T-helper 1 cell (primary cell): ENCODE data around the gene CSN2.
"Not testable (repeated sequence)": the region's sequence is repeated elsewhere in the genome, so short reads cannot be mapped to it uniquely, and the experiment has no call there.

Source experiments
- DNase-seq, 5 donors: peaks; one replicate each; pipeline ENCODE4 v3.0.0-alpha.2; 2012 to 2020
- total RNA-seq, 4 donors: gene quantifications; one replicate each; lab custom pipeline; 2026; lab: John Stamatoyannopoulos, UW

Gene CSN2
- 0 reads per million in 4 donors for total RNA-seq

DNA sequence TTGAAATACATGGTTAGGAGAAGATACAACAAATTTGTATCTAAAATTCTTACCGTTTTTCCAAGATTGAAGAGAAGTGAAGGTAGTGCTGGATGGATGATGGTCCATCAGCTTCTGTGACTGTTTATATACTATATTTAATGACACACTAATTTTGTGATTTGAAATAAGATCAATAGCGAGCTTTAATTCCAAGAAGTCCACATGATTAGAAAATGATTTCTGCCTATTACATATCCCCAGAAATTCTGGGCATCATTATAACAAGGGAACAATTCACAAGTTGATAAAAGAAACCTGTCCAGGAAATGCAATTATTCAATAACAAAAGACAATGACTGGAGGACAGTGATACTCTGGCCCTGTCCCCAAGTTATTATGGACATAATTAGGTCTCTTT is at the start of gene CSN2:
Gene CSN2, minus strand, starts transcription at position 101 of the 400 bp plus-strand sequence. CDS start 4,733 bp downstream, outside the sequence.
- DNase-seq: no peak

GRCh38 chr4:70008771-70009170 is 43.2 kb upstream of the CSN2 start:
- DNase-seq: no peak

GRCh38 chr4:70002507-70002906 is 37.0 kb upstream of the CSN2 start:
- no peak for DNase-seq

GRCh38 chr4:70000711-70001110 is 35.2 kb upstream of the CSN2 start:
- DNase-seq: peak in 1 of 5 donors; percentile 2

DNA sequence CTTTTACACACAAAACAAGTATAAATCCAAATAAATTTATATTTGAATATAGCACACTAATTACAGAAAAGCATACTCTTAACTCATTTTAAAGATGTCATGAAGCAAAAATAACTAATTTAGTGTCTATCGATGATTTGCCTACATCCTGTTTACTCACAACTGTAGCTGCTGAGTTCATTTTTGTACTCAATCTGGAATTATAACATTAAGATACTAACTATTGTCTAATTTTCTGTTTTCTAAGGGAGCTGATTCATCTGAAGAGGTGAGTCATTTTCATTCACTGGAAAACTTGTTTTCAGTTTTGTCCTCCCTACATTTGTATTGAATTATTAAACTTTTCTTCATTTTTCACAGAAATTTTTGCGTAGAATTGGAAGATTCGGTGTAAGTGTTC is 33.9 kb upstream of the CSN2 start:
- DNase-seq: peak in 1 of 5 donors; percentile 28

DNA sequence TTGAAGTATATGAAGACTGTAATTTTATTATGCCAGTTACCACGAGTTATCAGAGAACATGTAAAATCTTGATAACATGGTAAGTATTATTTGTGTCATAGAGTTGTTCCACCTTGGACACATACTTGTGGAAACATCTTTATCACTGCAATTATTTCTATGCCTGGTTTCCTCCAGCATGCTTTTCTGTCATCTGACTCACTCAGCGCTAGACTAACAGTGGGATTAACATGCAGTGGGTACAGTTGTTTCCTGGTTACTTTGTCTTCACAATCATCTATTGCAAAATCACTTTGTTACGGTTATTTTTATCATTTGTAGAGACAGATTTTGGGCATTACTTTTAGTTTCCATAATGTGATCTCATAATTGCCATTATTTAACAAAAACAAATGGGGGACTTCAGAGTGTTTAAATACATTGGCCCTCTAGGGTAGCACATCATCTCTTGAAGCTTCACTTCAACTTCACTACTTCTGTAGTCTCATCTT is 30.0 kb upstream of the CSN2 start, which contains the start of gene STATH:
Gene STATH, plus strand, starts transcription at position 441 of the 491 bp plus-strand sequence. CDS start 2,472 bp downstream, outside the sequence.
- no peak for DNase-seq

DNA sequence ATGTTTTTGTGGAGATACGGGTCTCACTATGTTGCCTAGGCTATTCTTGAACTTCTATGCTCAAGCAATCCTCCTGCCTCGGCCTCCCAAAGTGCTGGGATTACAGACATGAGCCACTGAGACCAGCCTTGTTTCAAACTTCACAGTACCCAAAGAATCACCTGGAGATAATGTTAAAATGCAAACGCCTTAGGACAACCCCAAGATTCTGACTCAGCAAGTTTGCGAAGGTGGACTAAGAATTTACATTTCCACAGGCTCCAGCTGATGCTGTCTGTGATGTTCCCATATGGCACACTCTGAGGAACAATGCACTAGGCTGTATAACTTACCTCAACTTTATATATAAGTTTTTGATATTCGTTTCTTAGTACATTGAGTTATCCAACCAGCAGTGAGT is 29.3 kb upstream of the CSN2 start:
- no peak for DNase-seq

DNA sequence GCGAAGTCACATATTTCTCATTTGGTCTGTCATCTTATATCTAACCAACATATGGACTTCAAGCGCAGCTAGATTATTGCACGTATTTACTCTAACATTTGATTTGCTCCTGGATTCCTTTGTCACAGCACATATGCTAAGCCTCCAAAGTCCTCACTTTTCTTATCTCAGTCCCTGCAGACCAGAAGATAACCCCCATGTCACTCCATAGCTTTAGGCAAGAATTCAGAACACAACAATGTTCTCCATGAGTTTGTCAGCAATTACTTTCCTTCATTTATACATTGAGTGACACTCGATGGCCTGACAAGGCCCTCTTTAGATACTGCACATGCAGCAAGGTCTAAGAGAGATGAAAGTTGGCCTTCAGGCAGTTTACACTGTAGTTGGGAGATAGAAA is 25.5 kb upstream of the CSN2 start:
- DNase-seq: no peak

DNA sequence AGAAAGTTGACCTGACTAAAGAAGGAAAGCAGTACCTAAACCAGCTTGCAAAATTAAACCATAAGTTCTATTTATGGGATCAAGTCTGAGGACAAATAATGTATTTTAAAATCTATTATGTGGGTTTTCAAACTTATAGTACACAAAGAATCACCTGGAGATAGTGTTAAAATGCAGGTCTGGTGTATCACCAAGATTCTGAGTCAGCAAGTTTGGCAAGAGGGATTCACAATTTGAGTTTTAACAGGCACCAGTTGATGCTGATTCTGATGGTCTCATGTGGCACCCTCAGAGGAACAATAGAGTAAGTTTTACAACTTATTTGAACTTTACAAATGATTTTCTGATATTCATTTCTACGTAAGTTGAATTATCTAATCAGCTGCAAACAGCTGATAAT is 21.1 kb upstream of the CSN2 start:
- no peak for DNase-seq

- DNase-seq: peak in 1 of 5 donors; percentile 1
Measured at GRCh38 chr4:69984030-69984443, 18.5 kb upstream of the CSN2 start.

GRCh38 chr4:69977582-69977981 is 12.1 kb upstream of the CSN2 start:
- no peak for DNase-seq

GRCh38 chr4:69974631-69975030 is 9.1 kb upstream of the CSN2 start:
- no peak for DNase-seq

DNA sequence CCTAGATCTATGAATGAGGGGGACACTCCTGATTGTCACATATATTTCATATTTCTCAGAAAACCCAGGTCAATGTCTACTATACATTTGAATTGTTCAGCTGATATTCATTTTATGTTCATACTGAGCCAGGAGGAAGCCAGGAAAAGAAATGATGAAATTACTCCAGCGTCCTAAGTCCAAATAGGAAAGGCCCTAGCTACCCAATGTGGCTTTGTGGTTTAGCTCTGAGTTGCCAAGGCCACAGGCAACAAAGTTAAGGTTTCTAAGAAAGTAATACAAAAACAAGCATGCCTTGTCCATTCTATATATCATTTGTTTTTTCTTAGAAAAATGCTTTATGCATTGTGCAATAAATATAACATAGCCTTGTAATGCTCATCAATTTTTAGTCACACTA is 4.5 kb upstream of the CSN2 start:
- no peak for DNase-seq

DNA sequence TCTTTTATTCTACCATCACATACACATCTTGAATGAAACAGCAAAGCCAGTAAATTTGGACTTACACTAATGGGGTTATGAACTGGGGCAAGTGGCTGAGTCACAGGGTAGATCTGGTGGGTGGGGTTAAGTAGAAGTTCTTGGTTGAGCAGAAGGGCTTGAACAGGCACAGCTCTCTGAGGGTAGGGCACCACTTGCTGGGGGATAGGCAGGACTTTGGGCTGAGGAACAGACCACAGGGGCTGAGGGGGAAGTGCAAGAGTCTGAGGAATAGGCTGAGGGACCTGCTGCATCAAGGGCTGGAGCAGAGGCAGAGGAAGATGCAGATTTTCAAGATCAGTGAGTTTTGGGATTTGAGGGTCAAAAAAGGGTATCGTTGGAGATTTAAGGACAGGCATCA is 8.3 kb downstream of the CSN2 start:
- DNase-seq: no peak

- DNase-seq: no peak
Measured at GRCh38 chr4:69951602-69952001, 13.9 kb downstream of the CSN2 start.

DNA sequence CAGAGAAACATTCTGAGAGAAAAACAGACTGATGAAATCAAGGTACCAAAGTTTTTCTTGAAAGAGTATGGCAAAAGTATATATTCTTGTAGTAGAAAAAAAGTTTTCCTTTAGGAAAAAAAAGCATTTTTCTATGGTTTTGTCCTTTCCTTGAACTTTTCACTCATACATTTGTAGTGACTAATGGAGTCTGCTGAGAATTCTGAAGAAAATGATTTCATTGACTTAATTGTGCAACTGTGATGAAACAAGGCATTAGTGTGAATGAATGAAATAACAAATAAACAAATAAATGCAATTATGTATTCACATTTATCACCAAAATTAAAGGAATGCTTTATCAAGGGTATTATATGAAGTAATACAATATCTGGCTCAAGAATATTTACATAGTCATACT is 29.0 kb downstream of the CSN2 start:
- DNase-seq: no peak

DNA sequence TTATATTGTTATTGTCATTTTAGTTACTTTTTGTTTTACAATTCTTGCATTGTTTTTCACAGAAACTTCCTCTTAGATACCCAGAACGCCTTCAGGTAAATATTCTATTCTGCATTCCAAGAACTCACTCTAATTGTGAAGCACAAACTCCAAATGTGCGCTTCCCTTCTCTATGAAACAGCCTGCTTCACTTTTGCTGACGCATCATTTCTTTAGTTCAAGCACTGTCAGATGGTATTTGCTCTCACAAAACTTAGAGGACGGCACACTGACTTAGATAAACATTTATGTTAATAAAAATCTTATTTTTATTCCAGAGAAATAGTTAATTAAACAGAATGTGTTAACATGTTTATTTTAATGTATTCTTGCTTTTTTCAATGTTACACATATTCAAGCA is 31.4 kb downstream of the CSN2 start:
- DNase-seq: no peak

DNA sequence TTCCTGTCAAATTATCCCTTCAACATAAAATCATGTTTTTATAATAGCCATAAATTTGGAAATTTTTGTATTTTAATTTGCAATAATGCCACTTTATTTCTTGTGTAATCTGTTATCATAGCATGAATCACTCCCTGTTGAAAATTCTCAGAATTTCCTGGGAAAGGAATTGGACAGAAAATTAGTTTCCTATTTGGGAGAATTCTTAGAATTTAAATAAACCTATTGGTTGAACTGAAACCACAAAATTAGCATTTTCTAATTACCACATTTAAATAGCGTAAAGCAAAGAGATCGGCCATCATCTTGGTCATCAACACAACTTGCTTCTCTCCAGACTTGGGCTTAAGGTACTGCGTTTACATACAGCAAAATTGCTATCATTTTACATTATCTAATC is 34.8 kb downstream of the CSN2 start, which contains the start of gene CSN1S1:
Gene CSN1S1, plus strand, starts transcription at position 301 of the 400 bp plus-strand sequence. CDS start 1,488 bp downstream, outside the sequence.
- no peak for DNase-seq

- DNase-seq: not testable (repeated sequence)
Measured at GRCh38 chr4:69923782-69924410, 41.6 kb downstream of the CSN2 start.

GRCh38 chr4:69920874-69921273 is 44.7 kb downstream of the CSN2 start:
- DNase-seq: no peak

- DNase-seq: peak in 1 of 5 donors; percentile 2
Measured at GRCh38 chr4:69910016-69910782, 55.3 kb downstream of the CSN2 start.

DNA sequence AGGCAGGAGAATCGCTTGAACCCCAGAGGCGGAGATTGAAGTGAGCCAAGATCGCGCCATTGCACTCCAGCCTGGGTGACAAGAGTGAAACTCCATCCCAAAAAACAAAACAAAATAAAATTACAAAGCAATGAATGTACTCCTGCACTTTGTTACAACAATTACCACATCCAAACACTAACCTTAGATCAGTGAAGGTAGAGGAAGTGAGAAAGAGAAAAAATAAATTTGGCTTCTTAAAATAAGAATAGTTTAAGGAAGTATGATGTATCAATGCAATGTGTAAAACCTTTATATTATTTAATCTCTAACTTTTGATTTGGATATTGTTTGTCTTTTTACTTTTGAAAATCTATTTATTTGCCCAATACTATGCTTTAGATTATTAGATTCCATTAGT is 56.3 kb downstream of the CSN2 start:
- no peak for DNase-seq

- DNase-seq: no peak
Measured at GRCh38 chr4:69907151-69907550, 58.4 kb downstream of the CSN2 start.
